ENCODE data around the gene ZRSR2. TPM values are rescaled to one million over a fixed set of nuclear protein-coding genes. Genes with fewer than 3 reads are reported as not detected.

ZRSR2 gene
- 11.8 TPM for polyA plus RNA-seq (2012; ENCODE audit: insufficient read length, low read depth)

GRCh38 chrX:15789979-15790768, at the start of gene ZRSR2:
Gene ZRSR2, plus strand, starts transcription at chrX:15790484. Its CDS starts 12 bp downstream, at chrX:15790496.
- TF ChIP-seq POLR2AphosphoS5 (IDR thresholded peaks at IDR 0.05; ENCODE audit: low read depth, low read length): peak; percentile 81; the same call in 1 of the 2 replicates
- no peak for TF ChIP-seq REST (IDR thresholded peaks at IDR 0.05; ENCODE audit: insufficient read depth in 1 of 2, low read depth in 2 of 2, low read length in 2 of 2)
- TF ChIP-seq TAF1 (IDR thresholded peaks at IDR 0.05; ENCODE audit: borderline replicate concordance, insufficient read depth, low read length): peak; percentile 53; the same call in 1 of the 2 replicates
- TF ChIP-seq SIN3A (IDR thresholded peaks at IDR 0.05; ENCODE audit: borderline replicate concordance, insufficient read depth, low read length): no peak
- no peak for TF ChIP-seq FOXP2 (optimal IDR thresholded peaks at IDR 0.05; ENCODE audit: borderline replicate concordance, extremely low read depth, extremely low read length, insufficient read depth)

GRCh38 chrX:15744181-15744867, 46.0 kb upstream of the ZRSR2 start:
- no peak for TF ChIP-seq TAF1 (IDR thresholded peaks at IDR 0.05; ENCODE audit: borderline replicate concordance, insufficient read depth, low read length)

- TF ChIP-seq SIN3A (IDR thresholded peaks at IDR 0.05; ENCODE audit: borderline replicate concordance, insufficient read depth, low read length) (no peak), POLR2AphosphoS5 (IDR thresholded peaks at IDR 0.05; ENCODE audit: low read depth, low read length) (no peak), TAF1 (IDR thresholded peaks at IDR 0.05; ENCODE audit: borderline replicate concordance, insufficient read depth, low read length) (no peak), FOXP2 (optimal IDR thresholded peaks at IDR 0.05; ENCODE audit: borderline replicate concordance, extremely low read depth, extremely low read length, insufficient read depth) (no peak), REST (IDR thresholded peaks at IDR 0.05; ENCODE audit: insufficient read depth in 1 of 2, low read depth in 2 of 2, low read length in 2 of 2) (no peak)
These were observed 45.1 kb upstream of the ZRSR2 start for GRCh38 chrX:15745179-15745578.

GRCh38 chrX:15747626-15748173, 42.6 kb upstream of the ZRSR2 start:
- TF ChIP-seq REST (IDR thresholded peaks at IDR 0.05; ENCODE audit: insufficient read depth in 1 of 2, low read depth in 2 of 2, low read length in 2 of 2) (no peak), FOXP2 (optimal IDR thresholded peaks at IDR 0.05; ENCODE audit: borderline replicate concordance, extremely low read depth, extremely low read length, insufficient read depth) (no peak), SIN3A (IDR thresholded peaks at IDR 0.05; ENCODE audit: borderline replicate concordance, insufficient read depth, low read length) (no peak)

- TF ChIP-seq TAF1 (IDR thresholded peaks at IDR 0.05; ENCODE audit: borderline replicate concordance, insufficient read depth, low read length) (no peak), SIN3A (IDR thresholded peaks at IDR 0.05; ENCODE audit: borderline replicate concordance, insufficient read depth, low read length) (no peak), REST (IDR thresholded peaks at IDR 0.05; ENCODE audit: insufficient read depth in 1 of 2, low read depth in 2 of 2, low read length in 2 of 2) (no peak), POLR2AphosphoS5 (IDR thresholded peaks at IDR 0.05; ENCODE audit: low read depth, low read length) (no peak), FOXP2 (optimal IDR thresholded peaks at IDR 0.05; ENCODE audit: borderline replicate concordance, extremely low read depth, extremely low read length, insufficient read depth) (no peak)
These were observed 41.4 kb upstream of the ZRSR2 start for GRCh38 chrX:15748841-15749240.

Data from PFSK-1 (cell line).